GM18505 (cell line): ENCODE measurements around the gene LRRC74A.
"Not testable (repeated sequence)": the region's sequence is repeated elsewhere in the genome, so short reads cannot be mapped to it uniquely, and the experiment has no call there.

ENCODE experiments used
- ATAC-seq: cut with Tn5 transposase; IDR thresholded peaks from one replicate; pipeline ENCODE4 v1.9.1; 2021; ENCODE audit not compliant: unreplicated experiment
- POLR2A ChIP-seq: IDR thresholded peaks from 4 replicates; pipeline ENCODE4 v1.6.1; 2011; ENCODE audit warnings: borderline replicate concordance; ENCODE audit not compliant: insufficient read depth, insufficient read length; ENCODE audit errors: extremely low read depth

The LRRC74A gene

GRCh38 chr14:76901171-76902055, 75.2 kb downstream of the LRRC74A start:
- no peak for ATAC-seq

GRCh38 chr14:76902591-76902990, 76.4 kb downstream of the LRRC74A start:
- TF ChIP-seq POLR2A, result no peak
- ATAC-seq, result no peak

More at GRCh38 chr14:76901171-76902055, 75.2 kb downstream of the LRRC74A start:
- no peak for TF ChIP-seq POLR2A

GRCh38 chr14:76904100-76904739, 78.0 kb downstream of the LRRC74A start:
- TF ChIP-seq POLR2A, result no peak
- ATAC-seq, result no peak

- no peak for TF ChIP-seq POLR2A
- ATAC-seq, result peak; percentile 56
These were observed 78.7 kb downstream of the LRRC74A start for GRCh38 chr14:76904740-76905569.

GRCh38 chr14:76908834-76909233, 82.6 kb downstream of the LRRC74A start:
- ATAC-seq, result no peak
- no peak for TF ChIP-seq POLR2A

- no peak for ATAC-seq
- TF ChIP-seq POLR2A, result no peak
These were observed 83.1 kb downstream of the LRRC74A start for GRCh38 chr14:76909266-76909665.

- ATAC-seq, result no peak
- TF ChIP-seq POLR2A, result no peak
These were observed 84.2 kb downstream of the LRRC74A start for GRCh38 chr14:76910371-76910890.

- no peak for ATAC-seq
- no peak for TF ChIP-seq POLR2A
These were observed 85.3 kb downstream of the LRRC74A start for GRCh38 chr14:76911473-76911872.

GRCh38 chr14:76914533-76915081, 88.4 kb downstream of the LRRC74A start:
- not testable (repeated sequence) for ATAC-seq

- TF ChIP-seq POLR2A, result no peak
- ATAC-seq, result no peak
These were observed 90.0 kb downstream of the LRRC74A start for GRCh38 chr14:76916040-76916715.

GRCh38 chr14:76917158-76917596, 91.0 kb downstream of the LRRC74A start:
- ATAC-seq, result no peak
- TF ChIP-seq POLR2A, result no peak

- TF ChIP-seq POLR2A, result no peak
- no peak for ATAC-seq
These were observed 91.6 kb downstream of the LRRC74A start for GRCh38 chr14:76917745-76918255.

- no peak for TF ChIP-seq POLR2A
- ATAC-seq, result no peak
These were observed 92.1 kb downstream of the LRRC74A start for GRCh38 chr14:76918256-76918781.
